ENCODE results near the gene IL2.

- TF ChIP-seq CTCF (IDR thresholded peaks at IDR 0.05 in 4 of 5, conservative IDR thresholded peaks at IDR 0.05 in 1 of 5) (no peak), POLR2A (IDR thresholded peaks at IDR 0.05) (no peak)
Measured at GRCh38 chr4:122489061-122489460, 32.5 kb upstream of the IL2 start.

Measured in gastrocnemius medialis (tissue), 4 donors.